ENCODE data around the gene LEKR1.
A peak's percentile ranks its signal among the peaks of the same experiment; 100 is the strongest.

The LEKR1 gene

DNA sequence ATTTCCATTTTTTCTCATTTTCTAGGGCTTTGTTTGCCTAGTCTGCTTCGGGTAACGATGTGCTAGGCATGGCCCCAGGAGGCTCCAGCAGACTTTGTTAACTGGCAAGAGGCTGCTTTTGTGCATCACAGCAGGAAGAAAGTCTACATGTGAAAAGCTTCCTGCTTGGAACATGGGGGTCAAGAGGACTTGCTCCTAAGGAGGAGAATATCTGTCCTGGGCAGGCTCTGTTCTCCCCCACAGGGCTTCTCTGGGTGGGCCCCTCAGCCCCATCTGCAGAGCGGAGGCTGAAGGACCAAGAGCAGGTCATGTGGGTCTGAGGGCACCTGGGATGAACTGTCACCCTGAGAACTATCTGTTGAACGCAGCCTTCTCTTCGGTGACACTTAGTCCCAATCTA is 239.0 kb downstream of the LEKR1 start:
- TF ChIP-seq, protein P1, sequence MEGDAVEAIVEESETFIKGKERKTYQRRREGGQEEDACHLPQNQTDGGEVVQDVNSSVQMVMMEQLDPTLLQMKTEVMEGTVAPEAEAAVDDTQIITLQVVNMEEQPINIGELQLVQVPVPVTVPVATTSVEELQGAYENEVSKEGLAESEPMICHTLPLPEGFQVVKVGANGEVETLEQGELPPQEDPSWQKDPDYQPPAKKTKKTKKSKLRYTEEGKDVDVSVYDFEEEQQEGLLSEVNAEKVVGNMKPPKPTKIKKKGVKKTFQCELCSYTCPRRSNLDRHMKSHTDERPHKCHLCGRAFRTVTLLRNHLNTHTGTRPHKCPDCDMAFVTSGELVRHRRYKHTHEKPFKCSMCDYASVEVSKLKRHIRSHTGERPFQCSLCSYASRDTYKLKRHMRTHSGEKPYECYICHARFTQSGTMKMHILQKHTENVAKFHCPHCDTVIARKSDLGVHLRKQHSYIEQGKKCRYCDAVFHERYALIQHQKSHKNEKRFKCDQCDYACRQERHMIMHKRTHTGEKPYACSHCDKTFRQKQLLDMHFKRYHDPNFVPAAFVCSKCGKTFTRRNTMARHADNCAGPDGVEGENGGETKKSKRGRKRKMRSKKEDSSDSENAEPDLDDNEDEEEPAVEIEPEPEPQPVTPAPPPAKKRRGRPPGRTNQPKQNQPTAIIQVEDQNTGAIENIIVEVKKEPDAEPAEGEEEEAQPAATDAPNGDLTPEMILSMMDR (conservative IDR thresholded peaks at IDR 0.05; ENCODE audit: low read length): no peak
- no peak for DNase-seq (ENCODE audit: low read depth)
- no peak overlapping the region for H3K4me3 ChIP-seq (ENCODE audit: low read length)

DNA sequence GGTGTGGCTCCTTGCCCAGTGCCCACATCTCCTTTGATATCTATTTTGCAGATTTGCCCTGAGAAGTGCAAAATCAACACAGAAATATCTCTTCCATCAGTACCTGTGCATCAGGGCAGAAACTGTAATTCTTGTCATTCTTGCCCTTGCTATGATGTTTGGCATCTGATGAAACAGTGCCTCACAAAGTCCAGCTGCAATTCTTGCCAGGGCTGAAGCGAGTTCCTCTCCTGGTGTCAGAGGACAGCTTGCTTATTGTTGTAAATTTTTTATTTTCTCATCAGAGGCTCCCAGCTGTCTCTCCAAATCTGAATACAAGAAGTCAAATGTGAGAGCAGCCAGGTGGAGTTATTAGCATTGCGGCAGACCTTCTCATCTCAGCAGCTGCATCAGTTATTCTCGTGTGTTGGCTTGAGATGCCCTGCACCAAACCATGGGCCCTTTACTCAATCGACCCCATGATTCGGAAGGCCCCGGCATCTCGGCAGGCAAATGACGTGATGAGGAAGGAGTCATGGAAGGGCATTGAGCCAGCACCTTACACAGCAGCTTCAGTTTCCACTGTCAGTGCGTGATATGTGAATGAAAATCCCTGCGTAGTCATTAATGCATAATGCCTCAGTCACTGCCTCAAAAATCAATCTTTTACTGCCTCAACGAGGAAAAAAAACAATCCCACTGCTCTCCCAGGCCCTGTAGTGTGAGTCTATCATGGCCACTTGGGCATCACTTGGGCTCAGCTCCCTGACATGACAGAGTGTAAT is 240.4 kb downstream of the LEKR1 start:
- TF ChIP-seq, protein P1 (conservative IDR thresholded peaks at IDR 0.05; ENCODE audit: low read length): no peak
- peak; percentile 78 for DNase-seq (ENCODE audit: low read depth)
- H3K4me3 ChIP-seq (ENCODE audit: low read length): no peak overlapping the region

DNA sequence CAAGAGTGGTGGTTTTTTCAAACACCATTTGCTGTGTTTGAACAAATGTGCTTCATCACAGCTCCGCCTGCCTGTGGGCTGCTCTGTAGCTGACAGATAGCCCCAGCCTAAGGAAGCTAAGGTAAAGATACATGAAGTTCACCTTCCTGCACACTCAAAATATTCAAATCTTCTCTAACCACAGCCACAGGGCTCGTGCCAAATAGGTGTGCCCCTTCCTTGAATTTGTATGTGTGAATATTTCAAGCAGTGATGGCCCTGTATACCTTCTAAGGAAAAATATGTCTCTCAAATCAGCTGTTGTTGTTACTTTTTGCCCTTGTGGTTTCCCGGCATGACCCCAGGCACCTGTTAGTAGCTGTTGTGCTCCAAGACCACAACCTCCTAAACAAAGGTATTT is 241.0 kb downstream of the LEKR1 start:
- TF ChIP-seq, protein P1 (conservative IDR thresholded peaks at IDR 0.05; ENCODE audit: low read length): 0 out of 2 replicates have a peak, but pooled peaks have one; percentile 17
- H3K4me3 ChIP-seq (ENCODE audit: low read length): no peak overlapping the region
- no peak for DNase-seq (ENCODE audit: low read depth)

DNA sequence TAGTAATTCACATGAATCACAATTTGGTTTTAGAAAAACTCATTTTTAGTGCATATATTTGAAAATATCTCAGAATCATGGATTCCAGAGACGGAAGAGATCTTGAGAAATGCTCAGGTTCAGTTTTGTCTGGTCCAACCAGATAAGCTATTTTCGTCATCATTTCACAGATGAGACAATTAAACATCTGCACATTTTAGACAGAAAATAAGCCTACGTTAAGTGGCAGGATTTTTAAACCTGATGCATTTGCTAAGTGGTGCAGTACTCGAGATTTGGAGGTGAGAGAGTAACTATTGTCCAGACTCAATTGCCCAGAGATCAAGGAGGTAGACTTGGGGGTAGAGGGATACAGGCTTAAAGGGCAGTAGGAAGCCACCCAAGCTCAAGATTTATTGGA is 243.3 kb downstream of the LEKR1 start:
- TF ChIP-seq, protein P1 (conservative IDR thresholded peaks at IDR 0.05; ENCODE audit: low read length): no peak
- no peak overlapping the region for H3K4me3 ChIP-seq (ENCODE audit: low read length)
- no peak for DNase-seq (ENCODE audit: low read depth)

DNA sequence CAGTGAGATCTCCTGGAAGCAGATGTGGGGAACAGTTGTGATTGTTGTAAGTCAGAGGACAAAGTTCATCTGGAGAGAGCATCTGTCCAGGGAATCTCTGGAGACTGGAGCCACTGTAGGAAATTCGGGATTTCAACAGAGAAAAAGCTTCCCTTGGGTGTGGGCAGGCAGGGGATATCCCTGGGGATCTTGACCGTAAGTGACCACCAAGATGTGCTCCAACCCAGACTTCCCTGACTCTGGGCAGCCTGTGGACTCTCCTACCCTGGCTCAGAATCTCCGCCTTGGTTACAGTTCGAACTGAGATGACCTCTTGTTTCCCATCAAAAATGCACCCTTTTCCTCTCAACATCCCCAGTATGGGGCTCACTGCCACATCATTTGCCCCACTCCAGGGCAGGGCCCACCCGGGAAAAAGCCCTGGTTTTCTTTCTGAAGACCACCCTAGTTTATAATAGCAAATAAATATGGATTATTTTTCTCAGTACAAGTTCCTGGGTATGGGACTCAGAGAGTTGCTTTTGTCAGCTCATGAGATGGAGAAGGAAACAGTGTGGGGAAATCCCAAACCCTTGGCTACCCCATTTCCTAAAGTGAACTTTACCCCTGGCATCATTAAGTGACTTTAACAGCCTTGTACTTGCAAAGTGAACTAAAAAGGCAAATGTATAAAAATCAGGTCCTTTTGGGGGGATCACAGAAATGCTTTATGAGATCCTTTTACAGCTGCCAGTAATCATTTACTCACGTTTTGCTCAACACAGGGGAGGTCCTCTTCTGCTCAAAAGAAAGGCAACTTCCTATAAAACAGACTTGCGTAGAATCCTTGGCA is 243.9 kb downstream of the LEKR1 start:
- TF ChIP-seq, protein P1 (conservative IDR thresholded peaks at IDR 0.05; ENCODE audit: low read length): no peak
- H3K4me3 ChIP-seq (ENCODE audit: low read length): no peak overlapping the region
- peak; percentile 46 for DNase-seq (ENCODE audit: low read depth)

DNA sequence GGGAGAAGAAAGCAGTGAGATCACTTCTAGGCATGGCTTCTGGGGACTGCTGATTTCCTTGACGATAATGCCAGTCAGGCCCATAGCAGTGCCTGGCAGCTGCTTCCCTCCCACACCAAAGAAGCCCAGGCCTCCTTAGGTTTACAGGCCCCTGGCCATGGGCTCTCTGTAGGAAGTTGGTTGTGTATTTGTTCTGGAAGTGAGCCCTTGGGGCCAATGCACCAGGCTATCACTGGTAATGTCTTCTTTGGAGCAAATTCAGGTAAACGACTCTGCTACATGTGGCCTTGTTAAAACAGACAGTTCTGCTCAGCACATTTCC is 244.5 kb downstream of the LEKR1 start:
- no peak for DNase-seq (ENCODE audit: low read depth)
- no peak overlapping the region for H3K4me3 ChIP-seq (ENCODE audit: low read length)
- TF ChIP-seq, protein P1 (conservative IDR thresholded peaks at IDR 0.05; ENCODE audit: low read length): no peak
